HG02610 (cell line): ENCODE data around the gene ASS1.

Experiments
- ATAC-seq: cut with Tn5 transposase; IDR thresholded peaks from one replicate; pipeline ENCODE4 v1.9.1; 2021; ENCODE audit warnings: mild to moderate bottlenecking, moderate library complexity; ENCODE audit not compliant: unreplicated experiment

Gene ASS1

GRCh38 chr9:130470950-130471349, 26.2 kb downstream of the ASS1 start:
- no peak for ATAC-seq

GRCh38 chr9:130471411-130472183, 26.8 kb downstream of the ASS1 start:
- no peak for ATAC-seq

GRCh38 chr9:130472184-130472705, 27.5 kb downstream of the ASS1 start:
- no peak for ATAC-seq

- ATAC-seq = no peak
These were observed 28.2 kb downstream of the ASS1 start for GRCh38 chr9:130473009-130473408.

GRCh38 chr9:130473566-130473965, 28.8 kb downstream of the ASS1 start:
- ATAC-seq = no peak

- ATAC-seq = no peak
These were observed 29.3 kb downstream of the ASS1 start for GRCh38 chr9:130474106-130474505.

GRCh38 chr9:130476151-130476730, 31.5 kb downstream of the ASS1 start:
- no peak for ATAC-seq

- no peak for ATAC-seq
These were observed 32.8 kb downstream of the ASS1 start for GRCh38 chr9:130477564-130477963.

GRCh38 chr9:130478152-130478551, 33.4 kb downstream of the ASS1 start:
- no peak for ATAC-seq

- no peak for ATAC-seq
These were observed 34.2 kb downstream of the ASS1 start for GRCh38 chr9:130478736-130479575.

GRCh38 chr9:130479587-130479986, 34.8 kb downstream of the ASS1 start:
- no peak for ATAC-seq

- no peak for ATAC-seq
These were observed 35.9 kb downstream of the ASS1 start for GRCh38 chr9:130480673-130481072.

GRCh38 chr9:130482463-130482862, 37.7 kb downstream of the ASS1 start:
- no peak for ATAC-seq

GRCh38 chr9:130483371-130483971, 38.7 kb downstream of the ASS1 start:
- no peak for ATAC-seq

GRCh38 chr9:130484362-130485072, 39.8 kb downstream of the ASS1 start:
- ATAC-seq = no peak

GRCh38 chr9:130486103-130486502, 41.3 kb downstream of the ASS1 start:
- no peak for ATAC-seq

- no peak for ATAC-seq
These were observed 42.7 kb downstream of the ASS1 start for GRCh38 chr9:130487500-130487899.

GRCh38 chr9:130488621-130489330, 44.0 kb downstream of the ASS1 start:
- no peak for ATAC-seq

- no peak for ATAC-seq
These were observed 46.2 kb downstream of the ASS1 start for GRCh38 chr9:130490981-130491380.
